PC-3 (cell line): Measurements from ENCODE around the gene SH3BGR.

Experiments
- CTCF ChIP-seq: fragments of 300-600 bp; sonication (generic); conservative IDR thresholded peaks from 2 replicates; pipeline ENCODE4 v1.5.1; 2017; ENCODE audit warnings: antibody characterized with exemption, low read depth, mild to moderate bottlenecking, low read length
- EZH2 ChIP-seq: fragments of 300-600 bp; sonication (generic); IDR thresholded peaks from one replicate; pipeline ENCODE4 v1.6.1; 2017; ENCODE audit warnings: antibody characterized with exemption, mild to moderate bottlenecking, low read length; ENCODE audit not compliant: unreplicated experiment
- EZH2phosphoT487 ChIP-seq: fragments of 300-600 bp; sonication (generic); IDR thresholded peaks from 2 replicates; pipeline ENCODE4 v1.6.1; 2018; ENCODE audit warnings: mild to moderate bottlenecking, antibody characterized with exemption, low read length, borderline replicate concordance

DNA sequence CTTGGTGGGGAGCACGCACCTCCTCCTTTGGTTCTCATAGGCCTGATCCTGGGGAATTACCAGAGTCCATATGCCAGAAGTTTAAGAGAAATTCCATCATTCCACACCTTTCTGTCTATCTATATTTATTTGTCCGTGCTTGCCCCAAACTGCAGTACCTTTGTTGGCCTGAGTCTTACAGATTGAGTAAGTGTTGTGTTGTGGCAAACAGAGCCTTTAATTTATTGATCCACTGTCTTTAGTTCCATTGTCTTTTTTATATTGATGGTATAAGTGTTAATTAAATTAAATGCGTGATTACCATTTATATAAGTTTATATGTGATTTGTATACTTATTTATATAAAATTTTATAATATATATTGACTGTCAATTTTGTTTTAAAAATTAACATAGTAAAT, 4.9 kb downstream of the SH3BGR start:
- TF ChIP-seq CTCF, result peak; percentile 38; the same call in 1 of the 2 replicates
- TF ChIP-seq EZH2phosphoT487, result no peak
- no peak for TF ChIP-seq EZH2
